Inflammatory macrophage treated with lipopolysaccharide for 4 hours (primary cell): Measurements from ENCODE around the gene MROH2A.

Experiments
- DNase-seq: peaks from one replicate; pipeline ENCODE4 v3.0.0-alpha.2; 2020

MROH2A gene

GRCh38 chr2:233839447-233839820, 61.3 kb downstream of the MROH2A start:
- no peak for DNase-seq

- no peak for DNase-seq
These were observed 62.4 kb downstream of the MROH2A start for GRCh38 chr2:233840520-233840919.

GRCh38 chr2:233841183-233841582, 63.1 kb downstream of the MROH2A start:
- no peak for DNase-seq

GRCh38 chr2:233844064-233844807, 66.1 kb downstream of the MROH2A start:
- DNase-seq: no peak

- no peak for DNase-seq
These were observed 66.7 kb downstream of the MROH2A start for GRCh38 chr2:233844836-233845235.

- DNase-seq: no peak
These were observed 67.4 kb downstream of the MROH2A start for GRCh38 chr2:233845301-233846060.

- no peak for DNase-seq
These were observed 68.5 kb downstream of the MROH2A start for GRCh38 chr2:233846387-233847247.

GRCh38 chr2:233847248-233847898, 69.2 kb downstream of the MROH2A start:
- no peak for DNase-seq

- no peak for DNase-seq
These were observed 70.1 kb downstream of the MROH2A start for GRCh38 chr2:233848276-233848675.

- no peak for DNase-seq
These were observed 71.6 kb downstream of the MROH2A start for GRCh38 chr2:233849607-233850271.

- DNase-seq: no peak
These were observed 72.6 kb downstream of the MROH2A start for GRCh38 chr2:233850745-233851144.

GRCh38 chr2:233851169-233851568, 73.0 kb downstream of the MROH2A start:
- no peak for DNase-seq

GRCh38 chr2:233852056-233852455, 73.9 kb downstream of the MROH2A start:
- DNase-seq: peak; percentile 30

GRCh38 chr2:233853353-233853752, 75.2 kb downstream of the MROH2A start:
- no peak for DNase-seq

GRCh38 chr2:233853883-233854240, 75.7 kb downstream of the MROH2A start:
- DNase-seq: no peak

GRCh38 chr2:233854241-233854981, 76.3 kb downstream of the MROH2A start, which contains the start of gene HJURP:
Gene HJURP, minus strand, starts transcription at chr2:233854535. Its CDS starts 35 bp downstream, at chr2:233854500.
- DNase-seq: peak; percentile 92

- no peak for DNase-seq
These were observed 77.2 kb downstream of the MROH2A start for GRCh38 chr2:233855345-233855744.

GRCh38 chr2:233856184-233856583, 78.1 kb downstream of the MROH2A start:
- DNase-seq: no peak

- DNase-seq: peak; percentile 42
These were observed 79.5 kb downstream of the MROH2A start for GRCh38 chr2:233857511-233858141.

- DNase-seq: no peak
These were observed 80.2 kb downstream of the MROH2A start for GRCh38 chr2:233858331-233858730.

GRCh38 chr2:233862261-233862768, 84.2 kb downstream of the MROH2A start:
- no peak for DNase-seq
